GM18519 (cell line): Measurements from ENCODE around the gene AQP6.
"Not testable (repeated sequence)": the region's sequence is repeated elsewhere in the genome, so short reads cannot be mapped to it uniquely, and the experiment has no call there.

Experiments
- ATAC-seq: cut with Tn5 transposase; IDR thresholded peaks from one replicate; pipeline ENCODE4 v1.9.1; 2021; ENCODE audit warnings: mild to moderate bottlenecking, moderate library complexity; ENCODE audit not compliant: unreplicated experiment, low FRiP score

The AQP6 gene

GRCh38 chr12:49987625-49988303, 15.0 kb downstream of the AQP6 start:
- ATAC-seq: no peak

DNA sequence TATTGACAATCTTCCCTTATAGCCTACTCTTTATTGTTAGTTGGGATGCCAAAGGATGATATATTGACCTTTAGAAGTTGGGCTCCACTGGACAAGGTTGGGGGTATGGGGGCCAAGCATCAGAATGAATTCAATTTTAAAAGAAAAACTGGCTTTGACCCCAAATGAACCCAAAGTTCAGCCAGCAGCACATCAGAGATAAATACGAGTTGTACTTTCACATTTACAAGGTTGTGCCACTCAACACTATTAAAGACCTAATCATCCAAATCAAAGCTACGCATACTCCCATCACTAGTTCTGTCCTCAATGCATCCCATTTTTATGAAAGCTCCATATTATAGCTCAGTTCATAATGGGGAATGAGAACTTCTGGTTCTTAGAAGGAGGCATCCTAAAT, 16.7 kb downstream of the AQP6 start:
- not testable (repeated sequence) for ATAC-seq

GRCh38 chr12:49990273-49990672, 17.5 kb downstream of the AQP6 start:
- no peak for ATAC-seq

- no peak for ATAC-seq
These were observed 25.7 kb downstream of the AQP6 start for GRCh38 chr12:49998453-49998852.

- no peak for ATAC-seq
These were observed 30.8 kb downstream of the AQP6 start for GRCh38 chr12:50003595-50003994.

DNA sequence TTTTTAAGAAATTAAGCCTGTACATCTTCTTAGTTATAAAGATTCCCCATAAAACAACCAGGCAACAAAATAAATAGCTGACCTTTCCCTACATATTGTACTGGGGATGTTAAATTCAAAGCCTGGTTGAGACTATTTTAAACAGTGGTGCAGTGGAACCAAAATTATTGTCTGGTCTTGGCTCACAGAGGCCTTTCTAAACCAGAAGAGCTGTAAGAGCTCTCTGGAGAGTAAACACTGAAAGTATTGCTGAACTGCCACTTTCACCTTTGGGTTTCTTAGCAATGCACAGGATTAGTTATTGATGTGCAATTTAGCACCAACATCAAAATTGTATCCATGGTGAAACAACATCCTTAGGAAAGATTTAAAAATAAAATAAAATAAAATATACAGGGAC, 31.9 kb downstream of the AQP6 start:
- no peak for ATAC-seq

DNA sequence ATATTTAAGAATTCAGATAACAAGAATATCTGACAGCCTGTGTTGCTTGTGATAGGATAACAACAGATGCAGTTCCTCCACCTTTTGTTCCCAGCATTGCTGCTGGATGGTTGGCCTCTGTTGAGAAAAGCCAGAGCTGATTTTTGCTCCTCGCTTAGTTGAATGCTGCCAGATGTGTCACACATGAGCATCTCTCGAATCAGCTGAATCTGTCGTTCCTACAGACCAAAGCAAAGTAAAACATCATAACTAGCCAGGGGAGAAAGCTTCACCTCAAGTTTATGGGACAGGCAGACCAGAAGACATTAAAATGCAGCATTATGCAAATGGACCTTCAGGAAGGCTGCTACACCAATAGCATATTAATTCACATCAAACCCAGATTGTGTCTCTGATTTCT, 32.4 kb downstream of the AQP6 start:
- no peak for ATAC-seq

DNA sequence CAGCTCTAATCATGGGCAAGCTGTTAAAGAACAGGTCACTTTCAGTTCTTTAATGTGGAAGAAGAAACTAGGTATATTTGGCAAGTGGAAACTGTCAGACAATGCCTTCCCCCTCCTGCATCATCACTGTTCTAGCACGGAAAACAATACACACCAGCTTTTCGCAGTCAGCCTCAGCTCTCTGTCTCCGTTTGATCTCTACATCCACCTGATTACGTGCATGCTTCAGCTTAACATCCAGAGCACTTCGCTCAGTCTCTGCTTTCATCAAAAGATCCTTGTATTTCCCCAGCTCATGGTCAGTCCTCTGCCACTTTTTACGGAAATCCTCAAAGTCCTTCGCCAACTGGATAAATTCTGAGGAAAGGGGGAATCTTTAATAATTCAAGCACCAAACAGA, 33.5 kb downstream of the AQP6 start:
- ATAC-seq: no peak

- no peak for ATAC-seq
These were observed 34.2 kb downstream of the AQP6 start for GRCh38 chr12:50006754-50007442.

GRCh38 chr12:50013361-50014147, 40.8 kb downstream of the AQP6 start:
- no peak for ATAC-seq

GRCh38 chr12:50014342-50014741, 41.6 kb downstream of the AQP6 start:
- no peak for ATAC-seq

DNA sequence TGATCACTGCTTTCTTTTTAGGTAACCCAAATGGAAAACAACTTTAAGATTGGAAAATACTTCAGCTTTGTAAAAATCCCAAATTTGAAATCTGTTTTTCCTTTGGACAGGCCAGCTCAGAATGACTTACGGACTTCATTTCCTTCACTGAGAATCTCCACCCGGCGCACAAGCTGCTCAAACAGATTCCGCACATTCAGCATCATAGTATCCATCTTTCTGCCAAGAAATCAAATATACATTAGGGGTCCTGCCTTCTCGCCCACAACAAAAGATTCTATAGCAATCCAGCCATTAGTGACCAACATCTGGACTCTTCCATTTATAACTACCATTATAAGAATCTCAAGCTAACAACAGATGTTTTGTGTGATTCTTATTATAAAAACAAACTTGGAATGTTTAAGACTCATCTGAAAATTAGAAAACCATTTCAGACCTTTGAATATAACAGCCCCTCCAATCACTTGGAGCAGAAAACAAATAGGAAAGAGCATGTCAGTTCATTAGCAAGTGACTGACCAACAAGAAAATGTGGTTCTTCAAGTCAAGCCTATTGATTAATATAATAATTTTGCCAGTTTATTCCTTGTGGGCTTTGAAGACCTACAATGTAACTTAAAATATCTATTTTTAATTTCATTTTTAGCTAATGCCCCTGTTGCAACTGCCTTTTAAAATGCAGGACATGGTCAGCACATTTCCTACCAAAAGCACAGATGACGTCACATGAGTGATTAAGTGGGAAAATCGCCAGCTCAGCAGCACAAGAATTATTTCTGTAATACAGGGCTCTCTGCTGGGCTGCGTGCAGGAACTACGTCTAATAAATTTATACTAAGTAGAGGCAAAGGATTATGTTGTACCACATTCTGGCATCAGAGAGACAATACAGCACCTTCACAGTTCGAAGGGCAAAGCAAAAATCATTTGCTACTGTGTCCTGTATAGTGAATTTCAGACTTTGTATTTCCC, 44.0 kb downstream of the AQP6 start:
- no peak for ATAC-seq

- no peak for ATAC-seq
These were observed 44.9 kb downstream of the AQP6 start for GRCh38 chr12:50017641-50018040.

DNA sequence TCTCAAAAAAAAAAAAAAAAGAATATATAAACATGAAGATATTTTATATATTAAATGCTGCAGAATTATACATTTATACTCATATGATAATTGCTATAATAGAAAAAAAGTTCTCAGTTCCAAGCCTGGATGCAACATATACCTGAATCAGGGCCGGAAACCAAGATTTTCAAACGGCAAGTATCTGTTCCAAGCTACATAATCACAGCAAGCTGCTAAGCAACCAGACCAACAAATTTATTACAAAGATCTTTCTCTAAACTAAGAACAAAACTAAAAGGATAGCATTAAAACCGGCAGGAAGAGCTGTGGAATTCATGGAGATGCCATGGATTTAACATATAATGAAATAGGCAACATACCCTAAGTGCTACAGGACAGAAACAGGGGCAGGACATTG, 45.4 kb downstream of the AQP6 start:
- no peak for ATAC-seq

- no peak for ATAC-seq
These were observed 46.2 kb downstream of the AQP6 start for GRCh38 chr12:50018968-50019367.

DNA sequence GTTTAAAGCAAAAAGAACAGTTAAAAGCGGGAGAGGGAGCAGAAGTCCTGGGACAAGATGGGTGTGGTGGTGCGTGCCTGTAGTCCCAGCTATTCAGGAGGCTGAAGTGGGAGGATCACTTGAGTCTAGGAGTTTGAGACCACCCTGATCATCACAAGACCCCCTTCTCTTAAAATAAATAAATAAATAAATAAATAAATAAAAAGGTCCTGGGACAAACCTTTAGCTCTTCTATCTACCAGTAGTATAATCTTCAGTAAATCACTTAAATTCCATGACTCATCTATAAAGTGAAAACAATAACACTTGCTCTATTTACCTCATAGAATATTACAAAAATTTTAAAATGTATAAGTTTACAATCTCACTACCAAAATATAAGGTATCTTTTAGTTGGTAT, 46.8 kb downstream of the AQP6 start:
- no peak for ATAC-seq

DNA sequence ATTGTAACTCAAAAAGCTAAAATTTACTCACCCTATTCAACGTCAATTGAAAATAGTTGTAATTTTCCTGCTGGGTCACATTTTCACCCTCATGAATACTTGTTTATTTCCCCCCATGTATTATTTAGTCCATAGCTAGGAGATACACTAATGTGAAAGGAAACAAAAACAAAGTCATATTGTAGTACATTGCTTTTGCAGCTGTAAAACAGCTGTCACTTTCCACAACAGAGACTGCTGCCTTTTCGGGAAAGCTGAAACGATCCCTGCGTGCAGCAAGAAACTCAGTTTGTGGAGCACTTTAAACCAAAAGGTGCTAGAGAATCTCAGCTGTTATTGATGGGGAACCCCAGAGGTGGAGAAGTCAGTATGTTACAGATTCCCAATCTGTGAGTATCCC, 48.3 kb downstream of the AQP6 start:
- no peak for ATAC-seq

GRCh38 chr12:50022903-50023302, 50.2 kb downstream of the AQP6 start:
- no peak for ATAC-seq

DNA sequence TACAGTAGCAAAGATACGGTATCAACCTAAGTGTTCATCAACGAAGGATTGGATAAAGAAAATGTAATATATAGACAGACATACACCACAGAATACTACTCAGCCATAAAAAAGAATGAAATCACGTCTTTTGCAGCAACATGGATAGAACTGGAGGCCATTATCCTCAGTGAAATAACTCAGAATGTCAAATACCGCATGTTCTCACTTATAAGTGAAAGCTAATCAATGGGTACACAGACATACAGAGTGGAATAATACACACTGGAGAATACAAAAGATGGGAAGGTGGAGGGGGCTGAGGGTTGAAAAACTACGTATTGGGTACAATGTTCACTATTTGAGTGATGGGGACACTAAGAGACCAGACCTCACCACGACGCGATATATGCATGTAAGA, 51.5 kb downstream of the AQP6 start:
- no peak for ATAC-seq

DNA sequence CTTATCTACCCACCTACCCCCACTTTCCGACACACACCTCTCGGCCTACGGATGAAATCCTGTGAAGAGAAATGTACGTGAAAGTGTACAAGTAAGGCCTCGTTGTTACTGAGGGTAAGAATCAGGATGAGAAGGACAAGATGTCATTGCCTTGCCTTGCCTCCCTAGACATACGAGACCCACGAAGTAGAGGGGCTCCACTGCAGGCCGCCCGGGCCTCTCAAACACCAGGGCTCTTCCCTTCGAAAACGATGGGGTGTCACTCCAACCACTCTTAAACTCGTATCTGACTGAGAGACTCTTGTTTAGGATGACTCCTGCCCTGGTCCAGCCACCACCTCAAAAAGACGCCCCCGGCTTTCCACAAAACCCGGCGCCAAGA, 52.0 kb downstream of the AQP6 start:
- no peak for ATAC-seq
